CD4-positive, alpha-beta T cell treated with Interleukin-17A for 4 hours (primary cell): Measurements from ENCODE around the gene RPS6KA4.

Experiments used
- DNase-seq: peaks from one replicate; pipeline ENCODE4 v3.0.0-alpha.2; 2020; ENCODE audit warnings: mixed read lengths

Gene RPS6KA4

GRCh38 chr11:64369440-64370421, 10.8 kb downstream of the RPS6KA4 start:
- DNase-seq, result no peak

GRCh38 chr11:64371201-64371600, 12.2 kb downstream of the RPS6KA4 start:
- DNase-seq, result no peak

- no peak for DNase-seq
These were observed 13.1 kb downstream of the RPS6KA4 start for GRCh38 chr11:64372021-64372420.

- DNase-seq, result no peak
These were observed 14.0 kb downstream of the RPS6KA4 start for GRCh38 chr11:64372802-64373597.

GRCh38 chr11:64373598-64373974, 14.6 kb downstream of the RPS6KA4 start:
- no peak for DNase-seq

GRCh38 chr11:64376071-64376470, 17.1 kb downstream of the RPS6KA4 start:
- DNase-seq, result no peak

- no peak for DNase-seq
These were observed 19.4 kb downstream of the RPS6KA4 start for GRCh38 chr11:64378335-64378880.

GRCh38 chr11:64379160-64379559, 20.2 kb downstream of the RPS6KA4 start:
- no peak for DNase-seq

- DNase-seq, result no peak
These were observed 21.1 kb downstream of the RPS6KA4 start for GRCh38 chr11:64379817-64380709.

GRCh38 chr11:64381350-64381749, 22.4 kb downstream of the RPS6KA4 start:
- DNase-seq, result no peak

GRCh38 chr11:64382047-64382446, 23.1 kb downstream of the RPS6KA4 start:
- no peak for DNase-seq

GRCh38 chr11:64382586-64382985, 23.6 kb downstream of the RPS6KA4 start:
- no peak for DNase-seq

GRCh38 chr11:64383580-64383979, 24.6 kb downstream of the RPS6KA4 start:
- no peak for DNase-seq

GRCh38 chr11:64384028-64384737, 25.2 kb downstream of the RPS6KA4 start:
- DNase-seq, result no peak

- no peak for DNase-seq
These were observed 26.3 kb downstream of the RPS6KA4 start for GRCh38 chr11:64384981-64385944.

GRCh38 chr11:64385945-64386704, 27.2 kb downstream of the RPS6KA4 start:
- DNase-seq, result no peak

- DNase-seq, result no peak
These were observed 29.0 kb downstream of the RPS6KA4 start for GRCh38 chr11:64387916-64388315.

- no peak for DNase-seq
These were observed 29.9 kb downstream of the RPS6KA4 start for GRCh38 chr11:64388894-64389293.

GRCh38 chr11:64389851-64390250, 30.9 kb downstream of the RPS6KA4 start:
- DNase-seq, result no peak

GRCh38 chr11:64390558-64390957, 31.6 kb downstream of the RPS6KA4 start:
- DNase-seq, result no peak
